Activated T-cell treated with anti-CD3 and anti-CD28 coated beads for 48 hours (primary cell): ENCODE data around the gene DCBLD1.
"Not testable (repeated sequence)": the region's sequence is repeated elsewhere in the genome, so short reads cannot be mapped to it uniquely, and the experiment has no call there.

ENCODE experiments used
- DNase-seq: peaks from one replicate; pipeline ENCODE4 v3.0.0-alpha.2; 2020; ENCODE audit warnings: low read depth

Gene DCBLD1

GRCh38 chr6:117501722-117502121, 19.2 kb downstream of the DCBLD1 start:
- no peak for DNase-seq

DNA sequence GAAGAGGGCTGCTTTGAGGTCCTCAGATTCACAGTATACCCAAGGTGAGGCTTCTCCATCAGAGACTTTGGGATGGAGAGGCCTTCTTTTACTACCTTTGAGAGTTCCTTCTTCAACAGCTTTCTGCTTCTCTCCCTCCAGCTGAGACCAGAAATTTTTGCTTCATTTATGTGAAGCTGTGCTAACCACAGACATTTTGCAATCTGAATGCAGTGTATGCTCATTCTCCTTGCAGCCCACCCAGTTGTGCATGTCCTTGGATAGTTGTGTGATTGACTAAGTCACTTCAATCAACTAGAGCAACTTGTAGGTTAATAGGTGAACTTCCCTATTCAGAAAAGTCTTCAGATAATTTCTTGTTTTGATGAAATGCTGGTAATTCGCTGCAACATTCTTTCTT, 20.1 kb downstream of the DCBLD1 start:
- no peak for DNase-seq

DNA sequence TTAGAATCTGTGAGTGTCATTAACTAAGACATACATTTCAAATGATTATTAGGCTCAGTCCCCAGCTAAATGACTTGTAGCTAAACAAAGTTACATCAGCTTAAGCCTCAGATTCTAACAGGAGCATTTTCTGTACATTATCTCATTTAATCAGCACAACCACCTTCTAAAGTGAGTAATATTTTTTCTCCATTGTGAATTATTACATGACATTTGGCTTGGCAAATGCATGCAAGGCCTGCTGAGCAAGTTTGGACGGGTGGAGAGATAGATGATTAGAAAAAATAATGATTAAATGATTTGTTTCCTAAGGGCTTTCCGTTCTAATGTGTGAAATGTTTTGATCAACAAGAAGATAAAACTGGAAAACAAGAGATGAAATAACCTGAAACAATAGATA, 20.7 kb downstream of the DCBLD1 start:
- no peak for DNase-seq

DNA sequence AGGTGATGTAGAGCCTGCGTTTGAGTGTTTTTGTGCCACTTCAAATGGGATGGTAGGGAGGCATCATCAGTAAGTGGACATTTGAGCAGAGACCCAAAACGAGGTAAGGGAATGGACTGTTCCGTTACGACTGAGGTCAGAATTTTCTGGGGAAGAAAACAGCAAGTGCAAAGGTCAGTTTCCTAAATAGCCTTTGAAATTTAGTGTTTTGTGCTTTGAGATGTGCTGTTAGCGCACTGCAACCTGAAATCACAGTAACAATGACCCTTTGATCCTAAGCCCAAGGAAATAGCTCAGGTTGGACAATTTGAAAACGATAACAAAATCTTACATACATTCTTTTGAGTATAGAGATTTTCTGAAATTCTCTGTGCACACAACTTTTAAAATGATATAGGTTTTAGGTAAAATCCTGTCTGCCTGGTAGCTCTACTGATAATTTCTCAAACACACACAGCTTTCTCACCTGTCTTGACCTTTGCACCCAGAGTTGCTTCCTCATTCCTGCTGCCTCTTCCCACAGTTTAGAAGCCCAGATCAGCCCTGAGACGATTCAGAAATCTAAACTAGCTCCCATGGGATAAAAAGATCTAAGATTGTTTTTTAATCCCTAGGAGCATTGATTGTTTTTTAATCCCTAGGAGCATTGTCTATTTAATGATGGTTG, 22.1 kb downstream of the DCBLD1 start:
- no peak for DNase-seq

DNA sequence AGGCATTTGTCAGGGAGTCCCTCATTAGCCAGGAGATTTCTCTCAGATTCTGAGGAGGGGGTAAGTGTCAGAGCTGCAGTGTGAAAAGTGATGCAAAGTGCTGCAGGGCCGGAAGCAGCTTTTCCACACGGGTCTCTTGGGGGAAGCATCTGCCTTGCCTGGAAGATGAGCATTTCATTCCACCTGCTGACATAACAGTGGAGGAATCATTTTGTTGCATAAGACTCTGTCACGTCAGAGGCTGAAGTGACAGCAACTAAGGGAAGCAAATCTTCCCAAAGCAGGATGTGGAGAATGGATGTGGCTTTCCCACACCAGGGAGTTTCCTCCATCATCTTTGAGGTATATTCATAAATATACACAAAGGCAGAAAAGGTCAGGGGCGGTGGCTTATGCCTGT, 22.8 kb downstream of the DCBLD1 start:
- no peak for DNase-seq

DNA sequence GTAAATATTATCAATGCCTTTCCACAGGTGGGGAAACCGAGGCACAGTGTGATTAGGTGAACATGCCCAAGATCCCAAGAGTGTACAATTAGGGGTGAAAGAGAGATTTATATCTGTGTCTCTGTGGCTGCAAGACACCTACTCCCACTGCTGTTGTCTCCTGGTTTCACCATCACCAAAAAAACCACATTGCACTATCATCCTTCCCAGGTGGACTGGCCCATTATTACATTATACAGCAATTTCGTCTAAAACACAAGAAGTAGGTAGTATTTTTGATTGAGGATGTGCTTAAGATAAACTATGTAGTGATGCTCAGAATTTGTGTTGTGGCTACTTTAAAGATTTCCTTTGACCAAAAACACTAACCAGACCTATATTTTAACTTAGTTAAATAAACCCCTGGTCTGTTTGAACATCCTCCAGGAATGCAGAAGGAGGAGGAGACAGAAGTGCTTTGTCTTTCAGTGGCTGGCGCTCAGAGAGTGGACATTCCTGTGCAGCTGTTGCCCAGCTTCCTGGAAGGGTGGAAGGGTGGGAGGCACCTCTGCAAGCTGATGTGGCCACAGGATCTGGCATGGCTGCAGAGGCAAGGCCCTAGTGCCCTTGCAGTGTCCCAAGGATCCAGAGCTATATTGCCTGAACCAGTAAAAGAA, 23.8 kb downstream of the DCBLD1 start:
- no peak for DNase-seq

DNA sequence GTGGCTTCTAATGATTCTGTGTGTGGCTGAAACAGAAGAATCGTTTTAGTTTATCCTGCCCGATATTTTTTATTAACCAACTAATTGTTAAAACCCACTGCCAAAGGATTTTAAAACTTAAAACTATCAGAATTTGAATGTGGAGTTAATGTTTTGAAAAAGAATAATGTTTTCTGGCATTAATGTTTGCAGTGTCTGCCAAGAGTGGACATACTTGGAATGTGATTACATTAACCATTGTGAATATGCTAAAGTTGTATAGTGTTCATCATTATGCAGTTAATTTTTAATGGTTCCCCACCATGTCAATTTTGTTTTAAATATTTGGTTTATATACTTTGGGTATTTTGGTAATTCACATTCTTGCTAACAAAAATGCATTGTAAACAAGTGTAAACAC, 24.4 kb downstream of the DCBLD1 start:
- no peak for DNase-seq

DNA sequence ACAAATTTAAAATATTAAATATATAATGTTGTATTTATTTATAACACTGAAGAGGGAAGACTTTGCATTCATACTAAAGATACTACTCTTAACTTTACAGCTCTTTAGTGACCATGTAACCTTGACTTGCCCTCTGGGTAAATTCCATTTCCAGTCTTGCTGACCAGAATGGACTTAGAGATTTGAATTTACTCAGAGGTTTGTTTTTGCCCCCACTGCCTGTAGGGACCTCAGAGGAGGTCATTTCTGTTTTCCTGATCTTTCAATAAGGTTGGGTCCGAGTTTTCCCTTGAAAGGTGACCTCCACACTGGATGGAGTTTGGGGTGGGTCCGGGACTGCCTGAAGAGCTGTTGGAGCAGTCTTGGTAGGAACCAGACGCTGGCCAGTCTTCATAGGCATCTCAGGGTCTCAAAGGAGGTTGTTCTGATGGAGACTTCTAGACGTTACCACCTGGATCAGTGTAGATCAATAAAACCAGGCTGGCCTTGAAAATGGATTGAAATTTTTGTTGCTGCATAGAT, 26.0 kb downstream of the DCBLD1 start:
- no peak for DNase-seq

DNA sequence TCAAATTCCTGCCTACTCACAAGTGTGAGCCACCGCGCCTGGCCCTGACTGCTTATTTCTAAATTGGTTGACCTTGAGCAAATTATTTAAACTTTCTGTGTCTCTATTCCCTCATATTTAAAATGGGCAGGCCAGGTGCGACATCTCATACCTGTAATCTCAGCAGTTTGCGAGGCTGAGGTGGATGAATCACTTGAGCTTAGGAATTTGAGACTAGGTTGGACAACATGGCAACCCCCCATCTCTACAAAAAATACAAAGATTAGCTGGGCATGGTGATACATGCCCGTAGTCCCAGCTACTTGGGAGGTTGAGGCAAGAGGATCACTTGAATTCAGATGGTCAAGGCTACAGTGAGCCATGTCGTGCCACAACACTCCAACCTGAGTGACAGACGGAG, 26.5 kb downstream of the DCBLD1 start:
- DNase-seq = no peak

DNA sequence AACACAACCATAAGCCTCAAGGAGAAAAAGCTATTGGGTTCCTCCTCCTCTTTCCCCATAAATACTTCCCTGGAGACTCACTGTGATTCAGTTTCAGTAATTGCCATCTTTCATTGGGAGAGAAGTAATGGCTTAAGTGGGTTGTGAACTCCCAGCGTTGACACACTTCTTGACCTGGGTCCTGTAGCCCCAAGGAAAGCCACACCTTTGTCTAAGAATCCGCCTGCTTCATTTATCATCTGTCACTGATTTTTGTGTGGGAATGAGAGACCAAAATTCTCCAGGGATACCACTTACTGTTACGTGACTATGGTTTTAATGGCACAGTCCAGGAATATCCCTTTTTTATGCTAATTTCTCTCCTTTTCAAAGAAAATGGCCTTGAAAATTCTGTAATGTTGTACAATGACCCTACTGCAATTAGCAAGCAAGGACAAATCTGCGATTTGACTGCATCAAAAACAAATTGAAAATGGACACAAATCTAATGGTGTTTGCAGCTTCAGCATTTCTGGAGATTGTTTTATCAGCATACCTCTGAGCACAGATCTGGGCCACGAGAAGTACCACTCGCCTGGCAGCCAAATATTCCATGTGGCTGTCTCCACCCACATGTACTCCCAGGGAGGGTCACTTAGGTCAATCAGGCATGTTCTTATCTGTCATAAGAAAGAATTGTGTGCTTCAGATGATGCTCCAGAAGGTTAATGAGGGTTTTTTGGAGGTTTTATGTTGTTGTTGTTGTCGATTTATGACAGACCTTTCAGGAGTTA, 29.8 kb downstream of the DCBLD1 start:
- no peak for DNase-seq

GRCh38 chr6:117512987-117513573, 30.6 kb downstream of the DCBLD1 start:
- no peak for DNase-seq

- no peak for DNase-seq
These were observed 31.4 kb downstream of the DCBLD1 start for GRCh38 chr6:117513778-117514365.

DNA sequence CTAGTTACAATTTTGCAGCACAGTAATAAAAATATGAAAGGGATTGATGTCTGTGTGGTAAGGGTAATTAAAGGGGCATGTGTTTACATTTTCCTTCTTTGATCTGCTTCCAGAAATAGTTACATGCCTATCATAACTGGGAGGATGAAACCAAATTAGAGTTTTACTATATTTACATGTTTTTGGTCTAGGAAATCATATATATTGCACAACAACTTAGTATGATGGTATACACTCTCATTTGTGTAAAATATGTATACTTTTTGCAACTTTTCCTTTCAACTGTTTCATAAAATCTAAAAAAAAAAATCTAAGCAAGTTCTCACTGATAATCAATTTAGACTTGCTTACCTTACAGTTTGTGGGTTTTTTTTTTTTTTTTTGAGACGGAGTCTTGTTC, 32.2 kb downstream of the DCBLD1 start:
- DNase-seq = no peak

DNA sequence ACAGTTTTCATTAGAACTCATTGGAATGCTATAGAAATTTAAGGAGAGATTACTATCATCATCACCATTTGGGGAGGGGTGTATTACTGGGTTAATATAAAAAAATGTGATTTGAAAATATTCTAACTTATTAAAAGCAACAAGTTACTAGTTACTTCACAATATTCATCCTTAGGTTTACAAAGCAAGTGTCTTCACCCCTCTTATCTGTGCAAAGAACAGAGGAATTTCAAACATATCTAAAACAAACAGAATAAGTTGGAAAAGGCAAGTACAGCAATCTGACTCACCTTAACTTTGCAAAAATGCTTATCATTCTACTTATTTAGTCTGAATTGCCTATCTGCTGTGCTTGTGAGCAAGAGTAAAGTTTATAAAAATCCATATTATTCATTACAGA, 32.9 kb downstream of the DCBLD1 start:
- no peak for DNase-seq

DNA sequence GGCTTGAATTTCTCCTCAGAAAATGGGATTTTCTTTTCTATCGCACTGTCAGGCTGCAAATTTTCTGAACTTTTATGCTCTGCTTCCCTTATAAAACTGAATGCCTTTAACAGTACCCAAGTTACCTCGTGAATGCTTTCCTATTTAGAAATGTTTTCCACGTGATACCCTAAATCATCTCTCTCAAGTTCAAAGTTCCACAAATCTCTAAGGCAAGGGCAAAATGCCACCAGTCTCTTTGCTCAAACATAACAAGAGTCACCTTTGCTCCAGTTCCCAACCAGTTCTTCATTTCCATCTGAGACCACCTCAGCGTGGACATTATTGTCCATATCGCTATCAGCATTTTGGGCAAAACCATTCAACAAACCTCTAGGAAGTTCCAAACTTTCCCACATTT, 35.5 kb downstream of the DCBLD1 start:
- DNase-seq = not testable (repeated sequence)

- no peak for DNase-seq
These were observed 36.4 kb downstream of the DCBLD1 start for GRCh38 chr6:117518870-117519269.

- no peak for DNase-seq
These were observed 38.3 kb downstream of the DCBLD1 start for GRCh38 chr6:117520603-117521395.

GRCh38 chr6:117521791-117522502, 39.5 kb downstream of the DCBLD1 start:
- DNase-seq = no peak

GRCh38 chr6:117525607-117526006, 43.1 kb downstream of the DCBLD1 start:
- no peak for DNase-seq

- DNase-seq = no peak
These were observed 48.2 kb downstream of the DCBLD1 start for GRCh38 chr6:117530467-117531242.
